K562 (cell line): ENCODE data around the gene KRTAP2-1. TPM values are rescaled to one million over a fixed set of nuclear protein-coding genes. Genes with fewer than 3 reads are reported as not detected.
"Not testable (repeated sequence)": the region's sequence is repeated elsewhere in the genome, so short reads cannot be mapped to it uniquely, and the experiment has no call there.

Experiments used
- ATAC-seq: fragments of 200-7000 bp; cut with Tn5 transposase; 3 replicates; pipeline ENCODE4 v1.9.1; 2020; ENCODE audit warnings: moderate library complexity
- BruUV-seq: library from RNA; stranded (reverse); fragments of 400-500 nt; replicated peaks from 2 replicates; lab custom pipeline; 2021; lab: Mats Ljungman, UMichigan
- CTCF ChIA-PET: fragments of 300-600 bp; formaldehyde crosslinking; extraction: SDS; loops from one replicate; lab custom pipeline; 2021; ENCODE audit warnings: low intra/inter-chr PET ratio; lab: Yijun Ruan, JAX
- POLR2A ChIA-PET: fragments of 300-600, 350-650 bp; sonication (Branson Sonifier 250); formaldehyde crosslinking; extraction: SDS; loops from one replicate; lab custom pipeline; 2021; ENCODE audit warnings: antibody characterized with exemption, inconsistent platforms; lab: Yijun Ruan, JAX
- DNase-seq, 4 experiments: peaks; one replicate each; pipeline versions ENCODE4 v3.0.0 to v3.0.0-alpha.2; 2011 to 2018; ENCODE audit warnings: low spot score in 3 of 4, mixed read lengths in 3 of 4; ENCODE audit errors: extremely low read depth in 1 of 4
- FAIRE-seq: peaks from 2 replicates; lab custom pipeline; 2011; peaks lifted over from hg19 to GRCh38; lab: Jason Lieb, UNC
- H2AFZ ChIP-seq: 2 replicates; pipeline ENCODE4 v1.6.0; 2011; ENCODE audit warnings: low read depth, low read length, control low read depth, inconsistent platforms
- H3K27ac ChIP-seq: fragments of 200-600 bp; 3 replicates; pipeline ENCODE4 v1.8.0; 2011; ENCODE audit warnings: low read depth, mild to moderate bottlenecking, control low read depth, inconsistent platforms, low read length, moderate library complexity, mixed read lengths; ENCODE audit errors: extremely low read depth
- H3K27me3 ChIP-seq, 2 experiments: fragments of 300-600 bp in 1 of 2; 2 replicates in 1 of 2; 3 replicates in 1 of 2; pipeline versions ENCODE4 v1.6.0 to v1.8.0; 2011; ENCODE audit warnings: inconsistent platforms in 2 of 2, low read length in 2 of 2, mild to moderate bottlenecking in 1 of 2, mixed read lengths in 1 of 2, moderate library complexity in 1 of 2; ENCODE audit not compliant: control insufficient read depth in 2 of 2, insufficient read depth in 2 of 2
- H3K36me3 ChIP-seq: fragments of 300-600 bp; 3 replicates; pipeline ENCODE4 v1.8.0; 2011; ENCODE audit warnings: mild to moderate bottlenecking, low read length, inconsistent platforms; ENCODE audit not compliant: control insufficient read depth, insufficient read depth
- H3K4me1 ChIP-seq, 2 experiments: fragments of 200-600 bp in 1 of 2; replicated peaks in 1 of 2; 2 replicates in 1 of 2; 3 replicates in 1 of 2; pipeline versions ENCODE4 v1.5.1 to v1.8.0; 2011; ENCODE audit warnings: inconsistent platforms in 2 of 2, low read length in 2 of 2, mild to moderate bottlenecking in 1 of 2, mixed read lengths in 1 of 2, moderate library complexity in 1 of 2; ENCODE audit not compliant: control insufficient read depth in 2 of 2, insufficient read depth in 2 of 2
- H3K4me2 ChIP-seq: 2 replicates; pipeline ENCODE4 v1.6.1; 2011; ENCODE audit warnings: low read length, control low read depth, inconsistent platforms, mixed read lengths; ENCODE audit not compliant: insufficient read depth
- H3K4me3 ChIP-seq: fragments of 200-600 bp; sonication (generic), shearing (Covaris generic); 2 replicates; pipeline ENCODE4 v1.5.1; 2016; ENCODE audit warnings: control low read depth, inconsistent platforms
- H3K79me2 ChIP-seq: fragments of 200-600 bp; 3 replicates; pipeline ENCODE4 v1.8.0; 2011; ENCODE audit warnings: low read length, inconsistent platforms; ENCODE audit not compliant: control insufficient read depth, insufficient read depth
- H3K9ac ChIP-seq, 2 experiments: 2 replicates each; pipeline versions ENCODE4 v1.6.0 to v1.6.1; 2011; ENCODE audit warnings: low read depth in 2 of 2, low read length in 2 of 2, control low read depth in 1 of 2, inconsistent platforms in 1 of 2, mild to moderate bottlenecking in 1 of 2, mixed read lengths in 1 of 2; ENCODE audit not compliant: insufficient read depth in 1 of 2
- H3K9me1 ChIP-seq: one replicate; pipeline ENCODE4 v1.6.0; 2011; ENCODE audit warnings: inconsistent platforms, mild to moderate bottlenecking, low read length, moderate library complexity; ENCODE audit not compliant: control insufficient read depth, insufficient read depth
- H3K9me3 ChIP-seq: replicated peaks from 2 replicates; pipeline ENCODE4 v1.5.1; 2011; ENCODE audit warnings: low read depth, low read length, inconsistent platforms; ENCODE audit not compliant: control insufficient read depth, insufficient read depth
- H4K20me1 ChIP-seq: replicated peaks from 2 replicates; pipeline ENCODE4 v1.6.1; 2011; ENCODE audit warnings: low read length, inconsistent platforms, mixed read lengths; ENCODE audit not compliant: control insufficient read depth, insufficient read depth
- FOXM1 ChIP-seq, 2 experiments: fragments of 450-650 bp in 1 of 2; sonication (generic) in 1 of 2; formaldehyde crosslinking in 1 of 2; IDR thresholded peaks; 2 replicates each; pipeline versions ENCODE4 v1.6.1 to v1.9.0; 2017 to 2022; ENCODE audit warnings: low read depth in 2 of 2, mild to moderate bottlenecking in 2 of 2, missing genetic modification reagents in 1 of 2, moderate library complexity in 1 of 2
- HDAC3 ChIP-seq: fragments of 450-650 bp; IDR thresholded peaks from 2 replicates; pipeline ENCODE4 v1.6.1; 2018; ENCODE audit warnings: borderline replicate concordance, mild to moderate bottlenecking, moderate library complexity; ENCODE audit not compliant: partially characterized antibody
- WGBS: fragments of 100-300 bp; shearing (Covaris generic); methylation state at CpG from one replicate; pipeline ENCODE4 v1.1.6; 2016; ENCODE audit warnings: low coverage, mixed read lengths; ENCODE audit not compliant: insufficient coverage; ENCODE audit errors: missing lambda C conversion rate; 5-methylcytosine and 5-hydroxymethylcytosine counted together
- in situ Hi-C: fragments of 300-500 bp; cut with MboI; formaldehyde crosslinking; loops from 4 replicates; pipeline ENCODE4 v1.15.0; 2018; ENCODE audit warnings: inconsistent platforms, mixed read lengths
- intact Hi-C: fragments of 100-400 bp; cut with micrococcal nuclease; formaldehyde crosslinking; loops from 2 replicates; pipeline ENCODE4 v1.14.2; 2022
- polyA plus RNA-seq, 8 experiments: library from polyadenylated mRNA; depleted of rRNA in 4 of 8; stranded (reverse) in 5 of 8; unstranded in 3 of 8; fragments of >200 nt; fragmentation: Nextera tagmentation in 2 of 8; fragmentation: Illumina TruSeq in 1 of 8; extraction: Ambion mirVana in 2 of 8; extraction: Trizol in 1 of 8; gene quantifications; 2 replicates each; pipeline versions ENCODE4 v1.2.1 to v1.2.3, GENCODE V29; 2011 to 2014; ENCODE audit warnings: inconsistent platforms in 1 of 8, missing spikeins in 1 of 8
- total RNA-seq, 7 experiments: library from RNA; depleted of rRNA in 6 of 7; stranded (reverse); fragments of >200 nt in 6 of 7; fragmentation: Illumina TruSeq in 2 of 7; extraction: Trizol in 2 of 7; gene quantifications; 2 replicates each; pipeline versions ENCODE4 v1.2.1 to v1.2.3, GENCODE V29; 2011 to 2021; ENCODE audit warnings: low replicate concordance in 1 of 7

The KRTAP2-1 gene
- total and polyA plus RNA-seq, 9 of the 15 experiments (the other 6 are each of a cell fraction or from before 2014, with no cell fraction given), result not detected

- not testable (repeated sequence) for ATAC-seq, BruUV-seq
Observed at GRCh38 chr17:41083427-41083826, 36.3 kb upstream of the KRTAP2-1 start.

GRCh38 chr17:41082626-41083025 lies 35.5 kb upstream of the KRTAP2-1 start:
- H3K27me3 ChIP-seq, result no peaks in the 10 kb centered on the region
- no peak overlapping the region for H3K4me2 ChIP-seq
- H3K9me3 ChIP-seq, result no peaks in the 10 kb centered on the region
- CTCF ChIA-PET, result no interaction called here
- in situ Hi-C loops, result no loop called here
- FAIRE-seq, result no peak
- no peak for TF ChIP-seq FOXM1 (IDR thresholded peaks at IDR 0.05; ENCODE audit: low read depth)
- no peak for TF ChIP-seq FOXM1 (CRISPR knock-in tag; IDR thresholded peaks at IDR 0.05; ENCODE audit: low read depth)
- no peak for TF ChIP-seq HDAC3
- POLR2A ChIA-PET, result no interaction called here
- no peaks in the 10 kb centered on the region for H4K20me1 ChIP-seq
- DNase-seq, result no peak
- H3K4me1 ChIP-seq, result no peaks in the 10 kb centered on the region
- no peak overlapping the region for H3K9ac ChIP-seq
- no peak overlapping the region for H3K4me3 ChIP-seq
- no TSS peak for BruUV-seq
- no peaks in the 10 kb centered on the region for H3K9me1 ChIP-seq
- no peaks in the 10 kb centered on the region for H3K79me2 ChIP-seq
- H2AFZ ChIP-seq, result no peak overlapping the region
- H3K27ac ChIP-seq, result no peak overlapping the region
- intact Hi-C loops, result no loop called here
- H3K36me3 ChIP-seq, result no peaks in the 10 kb centered on the region
- no peak for ATAC-seq
- WGBS, result 0% methylated on average over 4 of the region's 4 CpGs

More at GRCh38 chr17:41083427-41083826, 36.3 kb upstream of the KRTAP2-1 start:
- H3K4me1 ChIP-seq, H3K9ac ChIP-seq, H3K27ac ChIP-seq, H4K20me1 ChIP-seq, H3K79me2 ChIP-seq, H3K4me2 ChIP-seq, in situ Hi-C loops, H2AFZ ChIP-seq, H3K27me3 ChIP-seq, DNase-seq, H3K4me3 ChIP-seq, H3K9me3 ChIP-seq, H3K9me1 ChIP-seq, POLR2A ChIA-PET, H3K36me3 ChIP-seq, intact Hi-C loops, CTCF ChIA-PET, FAIRE-seq: not testable (repeated sequence)
- 0% methylated on average over 2 of the region's 2 CpGs for WGBS
